Frontal cortex (tissue), 4 donors: Measurements from ENCODE around the gene SSR1. TPM values are rescaled to one million over a fixed set of nuclear protein-coding genes. Genes with fewer than 3 reads are reported as not detected.
"Not testable (repeated sequence)": the region's sequence is repeated elsewhere in the genome, so short reads cannot be mapped to it uniquely, and the experiment has no call there.

Experiments
- DNase-seq, 2 donors: peaks; one replicate each; pipeline ENCODE4 v3.0.0; 2012; ENCODE audit warnings: low spot score in 2 of 2
- FAIRE-seq: peaks from 2 replicates; lab custom pipeline; 2012; peaks lifted over from hg19 to GRCh38; lab: Jason Lieb, UNC
- total RNA-seq: library from RNA; depleted of rRNA; stranded (reverse); fragments of >200 nt; gene quantifications from one replicate; pipeline ENCODE4 v1.2.3, GENCODE V29; 2014
- donor health status: control.
- donor health status: control.
- donor health status: control.

The SSR1 gene
- total RNA-seq, 1 donor from 2014 or later: 40.4 TPM

DNA sequence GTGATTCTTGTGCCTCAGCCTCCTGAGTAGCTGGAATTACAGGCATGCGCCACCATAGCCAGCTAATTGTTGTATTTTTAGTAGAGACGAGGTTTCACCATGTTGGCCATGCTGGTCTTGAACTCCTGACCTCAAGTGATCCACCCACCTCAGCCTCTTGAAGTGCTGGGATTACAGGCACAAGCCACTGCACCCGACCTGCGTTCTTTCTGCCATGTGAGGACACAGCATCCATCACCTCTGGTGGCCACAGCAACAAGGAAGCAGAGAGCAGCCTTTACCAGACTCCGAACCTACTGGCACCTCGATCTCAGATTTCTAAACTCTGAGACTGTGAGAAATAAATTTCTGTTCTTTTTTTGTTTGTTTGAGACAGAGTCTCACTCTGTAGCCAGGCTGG lies 8.9 kb upstream of the SSR1 start:
- not testable (repeated sequence) for FAIRE-seq, DNase-seq

DNA sequence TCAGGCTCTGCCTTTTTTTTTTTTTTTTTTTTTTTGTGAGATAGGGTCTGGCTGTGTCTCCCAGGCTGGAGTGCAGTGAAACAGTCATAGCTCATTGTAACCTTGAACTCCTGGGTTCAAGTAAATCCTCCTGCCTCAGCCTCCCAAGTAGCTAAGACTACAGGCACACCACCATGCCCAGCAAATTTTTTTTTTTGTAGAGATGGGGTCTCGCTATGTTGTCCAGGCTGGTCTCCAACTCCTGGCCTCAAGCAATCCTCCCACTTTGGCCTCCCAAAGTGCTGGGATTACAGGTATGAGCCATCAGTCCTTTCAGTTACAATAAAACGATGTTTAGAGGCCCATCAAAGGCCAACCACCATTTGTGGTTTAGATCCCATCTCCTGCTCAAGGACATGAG lies 6.4 kb upstream of the SSR1 start:
- not testable (repeated sequence) for DNase-seq, FAIRE-seq

DNA sequence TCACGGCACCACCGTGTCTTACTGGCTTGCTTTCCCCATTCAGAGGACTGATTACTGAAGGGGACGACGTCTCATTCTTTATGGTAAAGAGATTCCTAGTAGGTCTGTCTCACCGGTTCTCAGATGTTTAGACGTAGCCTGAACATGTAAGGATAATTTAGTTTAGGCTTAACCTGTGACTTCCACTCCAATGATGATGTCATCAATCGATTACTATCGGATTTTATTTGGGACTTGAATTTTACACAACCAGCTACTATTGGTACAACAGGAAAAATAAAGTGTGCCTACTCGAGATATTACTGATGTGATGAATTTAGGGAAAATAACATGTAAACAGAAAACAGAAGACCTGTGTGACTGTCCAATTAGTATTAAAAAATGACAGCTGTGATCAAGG lies 4.5 kb upstream of the SSR1 start:
- FAIRE-seq (no peak), DNase-seq (no peak)

DNA sequence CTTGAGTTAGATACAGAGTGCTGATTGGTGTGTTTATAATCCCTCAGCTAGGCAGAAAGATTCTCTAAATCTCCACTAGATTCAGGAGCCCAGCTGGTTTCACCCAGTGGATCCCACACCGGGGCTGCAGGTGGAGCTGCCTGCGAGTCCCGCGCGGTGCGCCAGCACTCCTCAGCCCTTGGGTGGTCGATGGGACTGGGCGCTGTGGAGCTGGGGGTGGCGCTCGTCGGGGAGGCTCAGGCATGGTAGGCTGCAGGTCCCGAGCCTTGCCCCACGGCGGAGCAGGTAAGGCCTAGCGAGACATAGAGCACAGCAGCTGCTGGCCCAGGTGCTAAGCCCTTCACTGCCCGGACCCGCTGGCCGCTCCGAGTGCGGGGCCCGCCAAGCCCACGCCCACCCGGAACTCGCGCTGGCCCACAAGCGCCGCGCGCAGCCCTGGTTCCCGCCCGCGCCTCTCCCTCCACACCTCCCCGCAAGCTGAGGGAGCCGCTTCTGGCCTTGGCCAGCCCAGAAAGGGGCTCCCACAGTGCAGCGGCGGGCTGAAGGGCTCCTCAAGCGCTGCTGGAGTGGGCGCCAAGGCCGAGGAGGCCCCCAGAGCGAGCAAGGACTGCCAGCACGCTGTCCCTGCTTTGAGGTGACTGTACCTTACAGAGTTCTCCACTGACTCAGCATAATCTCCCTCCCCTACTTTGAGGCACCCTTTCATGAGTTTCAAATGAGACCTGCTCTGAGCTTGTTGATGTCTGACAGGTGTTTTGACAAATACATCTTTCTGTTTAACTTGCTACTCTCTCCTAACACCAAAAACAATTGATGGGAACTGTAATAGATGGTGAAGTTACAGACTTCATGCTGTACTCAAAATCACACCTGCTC lies 3.9 kb upstream of the SSR1 start:
- DNase-seq (no peak), FAIRE-seq (no peak)

DNA sequence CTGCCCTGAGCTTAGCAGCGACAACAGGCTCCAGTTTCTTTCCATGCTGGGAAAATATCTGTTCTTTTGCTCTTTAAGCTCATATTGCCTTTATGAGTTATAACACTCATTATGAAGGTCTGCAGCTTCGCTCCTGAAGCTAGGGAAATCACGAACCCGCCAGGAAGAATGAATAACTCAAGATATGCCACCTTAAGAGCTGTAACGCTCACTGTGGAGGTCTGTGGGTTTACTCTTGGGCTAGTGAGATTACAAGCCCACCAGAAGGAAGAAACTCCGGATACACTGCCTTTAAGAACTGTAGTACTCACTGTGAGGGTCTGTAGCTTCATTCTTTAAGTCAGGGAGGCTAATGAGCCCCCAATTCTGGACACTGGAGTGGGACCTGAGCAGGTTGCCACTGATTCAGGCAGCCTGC lies 3.0 kb upstream of the SSR1 start:
- FAIRE-seq (no peak), DNase-seq (no peak)

DNA sequence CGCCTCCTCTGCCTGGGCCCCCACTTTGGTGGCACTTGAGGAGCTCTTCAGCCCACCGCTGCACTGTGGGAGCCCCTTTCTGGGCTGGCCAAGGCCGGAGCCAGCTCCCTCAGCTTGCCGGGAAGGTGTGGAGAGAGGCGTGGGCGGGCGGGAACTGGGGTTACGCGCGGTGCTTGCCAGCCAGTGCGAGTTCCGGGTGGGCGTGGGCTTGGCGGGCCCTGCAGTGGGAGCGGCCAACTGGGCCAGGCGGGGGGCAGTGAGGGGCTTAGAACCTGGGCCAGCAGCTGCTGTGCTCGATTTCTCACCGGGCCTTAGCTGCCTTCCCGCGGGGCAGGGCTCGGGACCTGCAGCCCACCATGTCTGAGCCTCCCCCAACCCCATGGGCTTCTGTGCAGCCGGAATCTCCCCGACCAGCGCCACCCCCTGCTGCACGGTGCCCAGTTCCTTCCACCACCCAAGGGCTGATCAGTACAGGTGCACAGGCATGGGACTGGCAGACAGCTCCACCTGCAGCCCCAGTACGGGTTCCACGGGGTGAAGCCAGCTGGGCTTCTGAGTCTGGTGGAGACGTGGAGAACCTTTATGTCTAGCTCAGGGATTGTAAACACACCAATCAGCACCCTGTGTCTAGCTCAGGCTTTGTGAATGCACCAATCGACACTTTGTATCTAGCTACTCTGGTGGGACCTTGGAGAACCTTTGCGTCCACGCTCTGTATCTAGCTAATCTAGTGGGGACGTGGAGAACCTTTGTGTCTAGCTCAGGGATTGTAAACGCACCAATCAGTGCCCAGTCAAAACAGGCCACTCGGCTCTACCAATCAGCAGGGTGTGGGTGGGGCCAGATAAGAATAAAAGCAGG lies 2.3 kb upstream of the SSR1 start:
- FAIRE-seq, DNase-seq: not testable (repeated sequence)

DNA sequence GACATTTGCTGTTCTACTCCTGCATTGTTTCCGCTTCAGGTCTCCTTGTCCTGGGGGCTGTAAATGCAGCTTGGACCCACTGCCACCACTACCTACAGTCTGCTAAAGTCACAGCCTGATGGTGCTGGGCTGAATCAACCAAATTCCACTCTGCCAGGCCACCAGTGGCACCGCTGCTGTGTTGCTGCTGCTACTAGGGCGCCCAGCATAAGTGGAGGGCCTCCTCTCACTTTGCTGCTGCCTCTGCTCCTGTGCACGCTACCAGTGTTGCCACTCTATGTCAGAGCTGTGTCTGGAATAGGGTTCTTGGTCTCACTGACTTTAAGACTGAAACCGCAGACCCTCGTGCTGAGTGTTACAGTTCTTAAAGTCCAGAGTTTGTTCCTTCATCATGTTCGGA lies 1.4 kb upstream of the SSR1 start:
- no peak for FAIRE-seq
- DNase-seq: no peak

DNA sequence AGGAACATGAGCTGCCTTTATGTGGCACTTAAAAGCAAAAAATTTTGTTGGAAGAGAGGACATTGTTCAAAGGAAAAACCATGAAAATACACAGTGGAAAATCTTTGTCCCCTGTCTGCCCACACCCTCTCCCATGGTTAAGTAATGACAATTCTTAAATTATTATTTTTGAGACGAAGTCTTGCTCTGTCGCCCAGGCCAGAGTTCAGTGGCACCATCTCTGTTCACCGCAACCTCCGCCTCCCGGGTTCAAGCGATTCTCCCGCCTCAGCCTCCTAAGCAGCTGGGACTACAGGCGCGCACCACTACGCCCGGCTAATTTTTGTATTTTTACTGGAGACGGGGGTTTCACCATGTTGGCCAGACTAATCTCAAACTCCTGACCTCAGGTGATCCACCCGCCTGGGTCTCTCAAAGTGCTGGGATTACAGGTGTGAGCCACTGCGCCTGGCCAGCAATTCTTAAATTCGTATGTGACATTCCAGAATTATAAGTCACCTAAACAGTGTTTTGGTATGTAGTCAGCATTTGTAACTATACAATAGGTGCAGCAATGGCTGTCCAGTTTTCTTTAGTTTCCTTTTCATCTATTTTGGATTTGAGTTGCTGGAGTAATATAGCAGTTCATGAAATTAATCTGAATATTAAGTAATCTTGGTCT lies 636 bp upstream of the SSR1 start:
- no peak for FAIRE-seq

DNA sequence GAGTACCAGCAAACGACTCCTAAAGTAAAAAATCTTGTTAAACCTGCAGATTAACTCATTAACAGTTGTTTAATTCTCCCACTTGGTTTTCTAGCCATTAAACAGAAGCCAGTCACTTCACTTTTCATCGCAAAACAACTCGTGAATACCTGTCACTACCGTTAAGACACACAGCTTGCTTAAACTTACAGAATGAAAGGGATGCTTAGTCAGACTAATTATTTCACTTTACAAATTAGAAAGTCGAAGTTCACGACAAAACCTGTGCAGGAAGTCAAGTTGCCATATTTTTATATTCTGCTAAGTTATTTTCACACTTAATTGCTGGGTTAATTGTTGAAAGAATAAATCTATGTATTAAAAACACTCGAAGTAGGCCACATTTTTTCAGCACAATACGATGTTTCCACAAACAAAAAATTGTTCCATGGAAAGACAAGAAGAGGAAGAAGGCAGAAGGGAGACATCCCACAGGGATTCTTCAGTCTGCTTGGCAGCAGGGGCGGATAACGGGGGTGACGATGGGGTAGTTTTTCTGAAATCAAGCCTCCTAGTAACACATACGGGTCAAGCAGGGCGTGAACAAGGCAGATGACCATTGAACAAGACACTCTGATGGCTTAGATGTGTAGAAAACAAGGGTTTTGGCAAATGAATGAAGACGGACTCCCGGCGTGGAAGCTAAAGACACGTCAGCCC lies 933 bp downstream of the SSR1 start:
- FAIRE-seq (no peak), DNase-seq (no peak)

More for the DNA sequence above, 636 bp upstream of the SSR1 start:
- DNase-seq: no peak

DNA sequence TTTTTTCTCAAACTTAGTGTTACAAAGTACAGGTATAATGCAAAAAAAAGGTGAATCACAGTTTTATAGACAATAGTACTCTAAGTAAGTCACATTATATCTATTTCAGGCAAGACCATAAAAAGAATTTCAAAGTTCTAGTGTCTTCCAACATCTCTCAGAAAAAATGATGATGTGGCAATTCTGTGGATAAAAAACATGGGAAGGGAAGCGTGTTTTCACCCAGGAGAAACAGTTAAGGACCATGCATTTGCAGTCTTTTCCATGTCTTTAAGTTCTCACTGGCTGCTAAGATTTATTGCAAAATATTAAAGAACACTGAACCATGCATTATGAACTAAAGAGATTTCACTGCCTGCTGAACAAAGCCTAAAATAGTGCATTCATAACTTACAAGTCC lies 1.8 kb downstream of the SSR1 start:
- DNase-seq (no peak), FAIRE-seq (no peak)

DNA sequence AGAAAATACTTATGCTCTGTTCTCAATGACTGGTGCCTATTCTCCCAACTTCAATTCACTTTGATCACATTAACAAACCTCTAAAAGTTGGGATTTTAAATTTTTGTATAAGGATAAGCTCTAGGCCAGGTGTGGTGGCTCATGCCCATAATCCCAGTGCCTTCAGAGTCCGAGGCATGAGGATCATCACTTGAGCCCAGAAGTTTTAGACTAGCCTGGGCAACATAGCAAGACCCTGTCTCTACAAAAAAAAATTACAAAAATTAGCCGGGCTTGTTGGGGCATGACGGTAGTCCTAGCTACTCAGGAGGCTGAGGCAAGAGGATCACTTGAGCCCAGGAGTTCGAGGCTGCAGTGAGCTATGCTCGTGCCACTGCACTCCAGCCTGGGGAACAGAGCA lies 3.9 kb downstream of the SSR1 start:
- DNase-seq (no peak), FAIRE-seq (no peak)

DNA sequence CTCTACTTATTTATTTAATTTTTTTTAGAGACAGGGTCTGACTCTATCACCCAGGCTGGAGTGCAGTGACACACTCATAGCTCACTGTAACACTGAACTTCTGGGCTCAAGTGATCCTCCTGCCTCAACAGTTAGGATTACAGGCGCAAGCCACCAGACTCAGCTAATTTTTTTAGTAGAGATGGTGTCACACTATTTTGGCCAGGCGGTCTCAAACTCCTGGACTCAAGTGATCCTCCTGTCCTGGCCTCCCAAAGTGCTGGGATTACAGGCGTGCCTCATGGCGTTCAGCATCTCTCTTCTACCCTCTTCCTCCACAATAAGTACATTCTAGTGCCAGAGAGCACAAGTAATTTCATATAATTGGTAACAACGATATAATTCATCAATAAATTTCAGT lies 5.5 kb downstream of the SSR1 start:
- DNase-seq (no peak), FAIRE-seq (no peak)

DNA sequence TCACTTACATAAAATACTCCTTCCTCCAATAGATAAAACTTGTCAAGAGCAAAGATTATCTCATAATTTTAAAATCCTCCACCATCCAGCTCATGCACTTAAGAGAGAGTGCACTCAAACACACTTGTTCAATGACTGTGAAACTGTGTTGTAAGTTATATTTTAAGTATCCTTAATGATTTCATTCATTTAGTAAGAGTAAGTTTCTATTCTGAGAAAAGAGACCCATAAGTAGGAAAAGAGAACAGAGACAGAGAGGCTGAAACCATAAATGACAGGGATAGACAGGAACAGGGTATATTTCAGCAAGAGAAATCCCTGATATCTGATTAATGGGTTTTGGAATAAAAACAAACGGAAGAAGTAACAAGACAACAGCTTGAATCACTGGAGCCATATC lies 8.2 kb downstream of the SSR1 start:
- DNase-seq (no peak), FAIRE-seq (no peak)

DNA sequence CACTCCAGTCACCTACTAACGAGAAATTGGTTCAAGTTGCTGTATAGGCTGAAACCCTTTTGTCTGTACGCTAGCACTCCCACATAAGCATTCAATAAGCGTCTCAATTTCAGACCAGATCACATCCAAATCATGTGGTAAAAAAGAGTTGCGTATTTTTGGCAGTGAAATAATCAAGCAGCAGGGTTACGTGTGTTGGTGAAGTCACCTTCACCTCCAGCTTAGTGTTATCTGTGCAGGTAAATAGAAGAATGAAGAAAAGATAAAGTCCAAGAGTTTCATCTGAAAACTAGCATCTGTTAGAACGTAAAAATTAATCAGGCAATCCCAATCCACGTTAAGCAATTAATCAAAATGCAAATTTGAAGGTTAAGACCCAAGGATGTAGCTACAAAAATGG lies 11.3 kb downstream of the SSR1 start:
- DNase-seq: no peak
- no peak for FAIRE-seq

DNA sequence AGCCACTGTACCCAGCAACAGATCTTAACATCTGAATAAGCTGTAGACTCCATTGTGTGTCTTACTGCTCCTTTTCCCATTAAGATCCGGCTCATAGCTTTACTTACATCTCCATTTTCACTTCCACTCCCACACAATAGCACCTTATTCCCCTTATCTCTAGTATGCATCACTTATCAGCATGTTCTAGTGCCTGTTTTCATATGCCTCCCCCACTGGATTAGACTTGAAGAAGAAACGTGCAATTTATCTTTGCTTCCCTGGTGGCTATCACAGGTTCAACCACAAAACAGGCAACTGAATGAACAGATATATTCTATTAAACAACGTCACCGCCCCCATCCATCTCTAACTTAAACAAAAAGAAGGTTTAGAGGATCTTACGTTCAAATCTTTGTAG lies 12.1 kb downstream of the SSR1 start:
- FAIRE-seq: no peak
- no peak for DNase-seq

DNA sequence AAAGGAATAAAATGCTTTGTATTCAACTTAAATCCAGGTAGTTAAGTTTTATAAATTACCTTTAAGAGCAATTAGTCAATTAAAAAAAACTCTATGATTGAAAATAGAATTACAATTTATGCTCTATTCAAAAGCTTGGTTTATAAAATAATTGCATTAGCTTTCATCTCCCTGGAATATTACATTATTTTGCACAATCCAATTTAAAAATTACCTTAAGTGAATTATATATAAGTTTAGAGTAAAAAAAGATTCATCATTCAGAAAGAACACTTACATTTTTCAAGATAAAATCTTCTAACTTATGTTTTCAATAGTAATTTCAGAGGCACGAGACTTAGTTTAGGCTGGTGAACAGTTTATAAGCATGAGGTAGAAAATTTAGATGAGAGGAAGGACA lies 14.9 kb downstream of the SSR1 start:
- FAIRE-seq: no peak
- DNase-seq: no peak

DNA sequence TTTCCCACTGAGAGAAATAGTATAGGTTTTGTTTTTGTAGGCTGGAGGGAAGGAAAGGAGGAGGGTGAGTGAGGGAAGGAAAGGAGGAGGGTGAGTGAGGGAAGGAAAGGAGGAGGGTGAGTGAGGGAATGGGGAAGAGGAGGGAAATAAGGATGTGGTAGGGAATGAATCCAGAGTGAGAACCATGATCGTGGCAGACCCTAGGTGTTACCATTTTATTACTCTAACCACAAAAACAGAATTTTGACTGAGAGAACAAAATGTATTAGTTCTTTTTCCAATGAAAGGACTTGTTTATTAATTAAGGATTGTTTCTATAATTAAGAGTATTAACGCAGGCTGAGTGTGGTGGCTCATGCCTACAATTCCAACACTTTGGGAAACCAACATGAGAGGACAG lies 16.4 kb downstream of the SSR1 start:
- DNase-seq: no peak
- no peak for FAIRE-seq

DNA sequence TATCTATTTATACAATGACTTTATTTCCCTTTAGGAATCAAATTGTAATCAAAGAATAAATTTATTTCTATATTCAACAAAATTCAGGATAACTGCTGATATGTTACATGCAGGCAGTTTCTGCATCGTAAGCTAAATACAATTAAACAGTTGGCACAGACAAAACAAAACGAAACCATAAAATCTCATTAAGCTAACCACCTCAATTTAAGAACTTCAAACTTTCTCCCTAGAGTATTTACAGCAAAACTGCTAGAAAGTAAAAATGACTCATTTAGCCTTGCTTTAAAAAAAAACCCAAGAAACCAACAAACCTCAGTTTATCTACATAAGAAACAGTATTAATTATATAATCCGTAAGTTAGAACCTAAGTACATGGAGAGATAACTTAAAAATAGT lies 17.1 kb downstream of the SSR1 start:
- FAIRE-seq (no peak), DNase-seq (no peak)

DNA sequence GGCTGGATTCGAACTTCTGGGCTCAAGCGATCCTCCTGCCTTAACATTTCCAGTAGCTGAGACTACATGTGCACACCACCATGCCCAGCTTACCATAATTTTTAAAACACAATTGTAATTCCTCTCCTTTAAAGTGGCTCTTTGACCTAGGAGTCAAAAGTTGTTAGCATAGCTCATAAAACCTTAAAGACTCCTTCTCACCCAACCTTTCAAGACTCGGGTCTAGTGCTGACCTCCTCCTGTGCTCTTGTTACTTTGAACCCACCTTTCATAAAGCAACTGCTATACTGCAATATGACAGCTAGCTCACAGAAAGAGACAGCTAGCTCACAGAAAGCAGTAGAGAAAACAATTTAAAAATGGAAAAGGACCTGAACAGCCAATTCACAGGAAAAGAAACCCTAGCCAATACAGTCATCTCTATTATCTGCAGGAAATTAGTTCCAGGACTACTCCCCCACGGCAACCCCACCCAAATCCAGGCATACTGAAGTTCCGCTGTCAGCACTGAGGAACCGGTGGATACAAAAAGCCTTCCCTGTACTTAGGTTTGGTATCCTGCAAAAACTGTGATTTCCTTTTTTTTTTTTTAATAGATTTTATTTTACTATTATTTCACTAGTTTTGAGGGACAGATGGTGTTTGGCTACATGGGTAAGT lies 20.3 kb downstream of the SSR1 start:
- FAIRE-seq (no peak), DNase-seq (no peak)
